ENCODE data around the gene SPATA2L. TPM values are rescaled to one million over a fixed set of nuclear protein-coding genes. Genes with fewer than 3 reads are reported as not detected.
"Not testable (repeated sequence)": the region's sequence is repeated elsewhere in the genome, so short reads cannot be mapped to it uniquely, and the experiment has no call there.

The SPATA2L gene
- total RNA-seq, 1 donor from 2014 or later, result 39.3 TPM

GRCh38 chr16:89670496-89671431 lies 30.7 kb downstream of the SPATA2L start:
- no peak overlapping the region for H3K4me3 ChIP-seq (ENCODE audit: low read depth, low read length)
- DNase-seq (ENCODE audit: low read depth), result no peak
- no peak for TF ChIP-seq CTCF (conservative IDR thresholded peaks at IDR 0.05; ENCODE audit: low read depth, low read length)

- no peak for TF ChIP-seq CTCF (conservative IDR thresholded peaks at IDR 0.05; ENCODE audit: low read depth, low read length)
- H3K4me3 ChIP-seq (ENCODE audit: low read depth, low read length), result no peak overlapping the region
- no peak for DNase-seq (ENCODE audit: low read depth)
Measured at GRCh38 chr16:89669755-89670154, 31.8 kb downstream of the SPATA2L start.

GRCh38 chr16:89668790-89669158 lies 32.7 kb downstream of the SPATA2L start:
- DNase-seq (ENCODE audit: low read depth), result no peak
- H3K4me3 ChIP-seq (ENCODE audit: low read depth, low read length), result peak overlapping the region; percentile 35
- TF ChIP-seq CTCF (conservative IDR thresholded peaks at IDR 0.05; ENCODE audit: low read depth, low read length), result no peak

- no peak for TF ChIP-seq CTCF (conservative IDR thresholded peaks at IDR 0.05; ENCODE audit: low read depth, low read length)
- no peak overlapping the region for H3K4me3 ChIP-seq (ENCODE audit: low read depth, low read length)
- DNase-seq (ENCODE audit: low read depth), result no peak
Measured at GRCh38 chr16:89667633-89668032, 33.9 kb downstream of the SPATA2L start.

- DNase-seq (ENCODE audit: low read depth); H3K4me3 ChIP-seq (ENCODE audit: low read depth, low read length): not testable (repeated sequence)
Measured at GRCh38 chr16:89667000-89667399, 34.5 kb downstream of the SPATA2L start.

GRCh38 chr16:89664238-89664637 lies 37.3 kb downstream of the SPATA2L start:
- not testable (repeated sequence) for DNase-seq (ENCODE audit: low read depth); H3K4me3 ChIP-seq (ENCODE audit: low read depth, low read length)

More at GRCh38 chr16:89667000-89667399, 34.5 kb downstream of the SPATA2L start:
- peak; percentile 50 for TF ChIP-seq CTCF (conservative IDR thresholded peaks at IDR 0.05; ENCODE audit: low read depth, low read length)

GRCh38 chr16:89661215-89661614 lies 40.3 kb downstream of the SPATA2L start:
- DNase-seq (ENCODE audit: low read depth), result no peak
- no peak overlapping the region for H3K4me3 ChIP-seq (ENCODE audit: low read depth, low read length)
- TF ChIP-seq CTCF (conservative IDR thresholded peaks at IDR 0.05; ENCODE audit: low read depth, low read length), result no peak

Data from epithelial cell of proximal tubule (primary cell).